Measurements from ENCODE around the gene HTD2. TPM values are rescaled to one million over a fixed set of nuclear protein-coding genes. Genes with fewer than 3 reads are reported as not detected.
"Not testable (repeated sequence)": the region's sequence is repeated elsewhere in the genome, so short reads cannot be mapped to it uniquely, and the experiment has no call there.

The HTD2 gene
- total RNA-seq, 1 experiment from 2014 or later, result 7.4 TPM

DNA sequence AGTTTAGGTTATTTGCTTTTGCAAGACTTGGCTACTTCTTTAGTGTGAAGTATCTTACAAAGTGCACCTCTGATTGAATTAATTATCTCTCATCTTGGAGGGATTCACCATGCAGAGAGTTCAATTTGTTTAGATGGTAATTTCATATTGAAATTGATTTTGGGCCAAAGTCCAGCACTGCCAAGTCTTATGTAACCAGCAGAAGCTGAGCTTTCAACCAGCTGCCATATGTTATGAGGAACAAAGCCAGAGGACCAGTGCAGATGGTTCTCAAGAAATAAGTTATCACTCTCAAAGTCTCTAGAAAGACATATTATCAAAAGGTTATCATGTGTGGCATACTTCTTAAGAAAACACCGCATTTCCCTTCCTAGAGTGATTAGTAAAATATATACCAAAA is 39.7 kb upstream of the HTD2 start:
- Histone ChIP-seq H3K9me3 (ENCODE audit: insufficient read depth, low read depth) (no peaks in the 10 kb centered on the region), H3K79me2 (ENCODE audit: low read depth) (0 out of 2 replicates have a peak, but pooled peaks cover 4% of the 10 kb centered on the region), H3K27me3 (ENCODE audit: insufficient read depth, low read depth) (no peaks in the 10 kb centered on the region), H3K27ac (no peak overlapping the region), H3K4me2 (no peak overlapping the region), H3K4me1 (replicated peaks; ENCODE audit: insufficient read depth) (no peaks in the 10 kb centered on the region), H2AFZ (no peak overlapping the region), H4K20me1 (ENCODE audit: insufficient read depth) (0 out of 2 replicates have a peak, but pooled peaks cover 4% of the 10 kb centered on the region), H3F3A (ENCODE audit: insufficient read depth, low read depth) (no peaks in the 10 kb centered on the region; the same call in 1 of the 2 replicates), H3K9me2 (ENCODE audit: insufficient read depth) (no peaks in the 10 kb centered on the region), H3K4me3 (no peak overlapping the region), H3K36me3 (ENCODE audit: low read depth) (no peaks in the 10 kb centered on the region)
- BruUV-seq (replicated peaks), result no TSS peak
- TF ChIP-seq EZH2 (IDR thresholded peaks at IDR 0.05; ENCODE audit: low read depth), result no peak
- TF ChIP-seq, protein P1, sequence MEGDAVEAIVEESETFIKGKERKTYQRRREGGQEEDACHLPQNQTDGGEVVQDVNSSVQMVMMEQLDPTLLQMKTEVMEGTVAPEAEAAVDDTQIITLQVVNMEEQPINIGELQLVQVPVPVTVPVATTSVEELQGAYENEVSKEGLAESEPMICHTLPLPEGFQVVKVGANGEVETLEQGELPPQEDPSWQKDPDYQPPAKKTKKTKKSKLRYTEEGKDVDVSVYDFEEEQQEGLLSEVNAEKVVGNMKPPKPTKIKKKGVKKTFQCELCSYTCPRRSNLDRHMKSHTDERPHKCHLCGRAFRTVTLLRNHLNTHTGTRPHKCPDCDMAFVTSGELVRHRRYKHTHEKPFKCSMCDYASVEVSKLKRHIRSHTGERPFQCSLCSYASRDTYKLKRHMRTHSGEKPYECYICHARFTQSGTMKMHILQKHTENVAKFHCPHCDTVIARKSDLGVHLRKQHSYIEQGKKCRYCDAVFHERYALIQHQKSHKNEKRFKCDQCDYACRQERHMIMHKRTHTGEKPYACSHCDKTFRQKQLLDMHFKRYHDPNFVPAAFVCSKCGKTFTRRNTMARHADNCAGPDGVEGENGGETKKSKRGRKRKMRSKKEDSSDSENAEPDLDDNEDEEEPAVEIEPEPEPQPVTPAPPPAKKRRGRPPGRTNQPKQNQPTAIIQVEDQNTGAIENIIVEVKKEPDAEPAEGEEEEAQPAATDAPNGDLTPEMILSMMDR (conservative IDR thresholded peaks at IDR 0.05), result no peak
- CTCF ChIA-PET, result no interaction called here
- no peak for DNase-seq
- intact Hi-C loops (cut with micrococcal nuclease; ENCODE audit: unreplicated experiment), result no loop called here
- POLR2A ChIA-PET (ENCODE audit: unreplicated experiment), result no interaction called here

DNA sequence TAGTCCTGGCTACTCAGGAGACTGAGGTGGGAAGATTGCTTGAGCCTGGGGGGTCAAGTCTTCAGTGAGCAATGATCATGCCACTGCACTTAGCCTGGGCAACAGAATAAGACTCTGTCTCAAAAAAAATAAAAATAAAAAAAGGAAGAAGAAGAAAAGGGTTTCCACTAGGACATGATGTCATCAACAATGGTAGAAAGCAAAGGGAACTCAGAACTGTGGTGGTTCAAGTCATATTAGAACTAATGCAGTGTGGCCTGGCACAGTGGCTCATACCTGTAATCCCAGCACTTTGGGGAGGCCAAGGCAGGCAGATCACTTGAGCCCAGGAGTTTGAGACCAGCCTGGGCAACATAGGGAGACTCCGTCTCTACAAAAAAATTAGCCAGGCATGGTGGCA is 38.8 kb upstream of the HTD2 start:
- POLR2A ChIA-PET (ENCODE audit: unreplicated experiment); H3K79me2 ChIP-seq (ENCODE audit: low read depth); H3K4me2 ChIP-seq; H3K4me3 ChIP-seq; H3K9me3 ChIP-seq (ENCODE audit: insufficient read depth, low read depth); DNase-seq; H3K36me3 ChIP-seq (ENCODE audit: low read depth); H3K27ac ChIP-seq; H2AFZ ChIP-seq; intact Hi-C loops (cut with micrococcal nuclease; ENCODE audit: unreplicated experiment); H3F3A ChIP-seq (ENCODE audit: insufficient read depth, low read depth); BruUV-seq (replicated peaks); H3K4me1 ChIP-seq (replicated peaks; ENCODE audit: insufficient read depth); CTCF ChIA-PET; H3K9me2 ChIP-seq (ENCODE audit: insufficient read depth); H4K20me1 ChIP-seq (ENCODE audit: insufficient read depth); H3K27me3 ChIP-seq (ENCODE audit: insufficient read depth, low read depth): not testable (repeated sequence)

DNA sequence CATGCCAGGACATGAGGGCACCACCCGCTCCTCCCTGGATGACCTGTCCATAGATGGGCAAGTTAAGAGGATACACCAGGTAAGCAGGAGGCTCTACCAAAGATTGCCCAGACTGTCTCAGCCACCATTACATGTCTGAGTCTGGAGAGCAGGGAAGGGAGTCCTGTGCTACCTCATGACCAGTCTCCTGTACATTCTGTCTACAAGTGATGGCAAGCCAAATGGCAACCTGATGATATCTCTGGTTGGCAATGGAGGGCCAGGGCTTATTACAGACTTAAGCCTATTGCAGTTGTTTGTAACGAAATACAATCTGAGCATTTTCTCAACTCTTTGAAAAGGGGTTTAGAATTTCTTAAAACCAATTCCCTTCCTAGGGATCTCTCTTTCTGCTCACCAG is 37.0 kb upstream of the HTD2 start:
- Histone ChIP-seq H3K4me1 (replicated peaks; ENCODE audit: insufficient read depth) (peaks cover 14% of the 10 kb centered on the region), H2AFZ (no peak overlapping the region), H3K36me3 (ENCODE audit: low read depth) (peaks cover 10% of the 10 kb centered on the region; the same call in 1 of the 2 replicates), H3F3A (ENCODE audit: insufficient read depth, low read depth) (peaks cover 13% of the 10 kb centered on the region), H3K27ac (no peak overlapping the region), H3K9me3 (ENCODE audit: insufficient read depth, low read depth) (no peaks in the 10 kb centered on the region), H3K4me2 (no peak overlapping the region), H3K79me2 (ENCODE audit: low read depth) (no peaks in the 10 kb centered on the region), H4K20me1 (ENCODE audit: insufficient read depth) (no peaks in the 10 kb centered on the region), H3K4me3 (no peak overlapping the region), H3K27me3 (ENCODE audit: insufficient read depth, low read depth) (no peaks in the 10 kb centered on the region), H3K9me2 (ENCODE audit: insufficient read depth) (no peaks in the 10 kb centered on the region)
- intact Hi-C loops (cut with micrococcal nuclease; ENCODE audit: unreplicated experiment), result no loop called here
- DNase-seq, result no peak
- ChIA-PET CTCF (no interaction called here), POLR2A (ENCODE audit: unreplicated experiment) (no interaction called here)
- no TSS peak for BruUV-seq (replicated peaks)
- TF ChIP-seq, protein P1 (conservative IDR thresholded peaks at IDR 0.05), result no peak
- no peak for TF ChIP-seq EZH2 (IDR thresholded peaks at IDR 0.05; ENCODE audit: low read depth)

DNA sequence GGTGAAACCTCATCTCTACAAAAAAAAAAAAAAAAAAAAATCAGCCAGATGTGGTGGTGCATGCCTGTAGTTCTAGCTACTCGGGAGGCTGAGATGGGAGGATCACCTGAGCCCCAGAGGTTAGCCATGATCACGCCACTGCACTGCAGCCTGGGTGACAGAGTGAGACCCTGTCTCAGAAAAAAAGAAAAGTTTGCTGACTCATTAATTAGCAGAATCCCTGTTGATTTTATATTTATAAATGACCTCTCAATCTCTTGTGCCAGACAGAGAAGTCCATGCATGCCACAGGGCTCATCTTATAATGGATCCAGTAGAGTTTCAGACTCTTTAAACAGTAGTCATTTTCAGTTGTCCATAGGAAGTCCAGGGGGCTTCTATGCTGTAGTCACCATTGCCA is 35.8 kb upstream of the HTD2 start:
- BruUV-seq (replicated peaks), result no TSS peak
- no peaks in the 10 kb centered on the region for H4K20me1 ChIP-seq (ENCODE audit: insufficient read depth)
- CTCF ChIA-PET, result no interaction called here

More for the DNA sequence above, 35.8 kb upstream of the HTD2 start:
- no peak overlapping the region for H3K4me3 ChIP-seq
- H2AFZ ChIP-seq, result no peak overlapping the region
- no peak overlapping the region for H3K4me2 ChIP-seq
- TF ChIP-seq, protein P1 (conservative IDR thresholded peaks at IDR 0.05), result no peak
- TF ChIP-seq EZH2 (IDR thresholded peaks at IDR 0.05; ENCODE audit: low read depth), result no peak
- H3K79me2 ChIP-seq (ENCODE audit: low read depth), result no peaks in the 10 kb centered on the region
- peaks cover 14% of the 10 kb centered on the region for H3K4me1 ChIP-seq (replicated peaks; ENCODE audit: insufficient read depth)
- DNase-seq, result no peak
- no peaks in the 10 kb centered on the region for H3K9me2 ChIP-seq (ENCODE audit: insufficient read depth)
- H3K36me3 ChIP-seq (ENCODE audit: low read depth), result peaks cover 10% of the 10 kb centered on the region; the same call in 1 of the 2 replicates
- no peaks in the 10 kb centered on the region for H3K9me3 ChIP-seq (ENCODE audit: insufficient read depth, low read depth)
- H3K27ac ChIP-seq, result no peak overlapping the region
- peaks cover 13% of the 10 kb centered on the region for H3F3A ChIP-seq (ENCODE audit: insufficient read depth, low read depth)
- no peaks in the 10 kb centered on the region for H3K27me3 ChIP-seq (ENCODE audit: insufficient read depth, low read depth)
- intact Hi-C loops (cut with micrococcal nuclease; ENCODE audit: unreplicated experiment), result no loop called here
- POLR2A ChIA-PET (ENCODE audit: unreplicated experiment), result no interaction called here

All from PC-9 (cell line).